HUES6 (cell line): ENCODE results near the gene USP40.

Source experiments
- H3K27ac ChIP-seq: 2 replicates; pipeline ENCODE4 v1.7.0; 2013; ENCODE audit warnings: low read depth, mild to moderate bottlenecking, low read length, inconsistent platforms
- H3K27me3 ChIP-seq: 2 replicates; pipeline ENCODE4 v1.6.1; 2013; ENCODE audit warnings: low read length; ENCODE audit not compliant: control insufficient read depth, insufficient read depth
- H3K36me3 ChIP-seq: 2 replicates; pipeline ENCODE4 v1.6.1; 2013; ENCODE audit warnings: low read length; ENCODE audit not compliant: control insufficient read depth, insufficient read depth
- H3K4me1 ChIP-seq: 2 replicates; pipeline ENCODE4 v1.6.1; 2013; ENCODE audit warnings: low read length; ENCODE audit not compliant: control insufficient read depth, insufficient read depth
- H3K4me3 ChIP-seq: 2 replicates; pipeline ENCODE4 v1.5.1; 2013; ENCODE audit warnings: low read depth, low read length
- H3K9ac ChIP-seq: one replicate; pipeline ENCODE4 v1.6.1; 2013; ENCODE audit warnings: mild to moderate bottlenecking, low read length
- H3K9me3 ChIP-seq: 2 replicates; pipeline ENCODE4 v1.6.1; 2013; ENCODE audit warnings: low read depth, low read length; ENCODE audit not compliant: control insufficient read depth, insufficient read depth

USP40 gene

GRCh38 chr2:233556881-233557736 lies 9.5 kb downstream of the USP40 start:
- H3K27me3 ChIP-seq = no peaks in the 10 kb centered on the region
- H3K4me3 ChIP-seq = no peak overlapping the region
- H3K27ac ChIP-seq = 0 out of 2 replicates have a peak overlapping the region, but pooled peaks have one; percentile 29
- H3K9ac ChIP-seq = no peak overlapping the region
- H3K4me1 ChIP-seq = peaks cover 12% of the 10 kb centered on the region
- no peaks in the 10 kb centered on the region for H3K9me3 ChIP-seq
- no peaks in the 10 kb centered on the region for H3K36me3 ChIP-seq

- no peak overlapping the region for H3K27ac ChIP-seq
- no peaks in the 10 kb centered on the region for H3K9me3 ChIP-seq
- H3K36me3 ChIP-seq = no peaks in the 10 kb centered on the region
- H3K4me1 ChIP-seq = peaks cover 12% of the 10 kb centered on the region
- no peak overlapping the region for H3K4me3 ChIP-seq
- H3K27me3 ChIP-seq = no peaks in the 10 kb centered on the region
- H3K9ac ChIP-seq = no peak overlapping the region
Measured at GRCh38 chr2:233553366-233553765, 13.2 kb downstream of the USP40 start.

- H3K9ac ChIP-seq = no peak overlapping the region
- H3K4me1 ChIP-seq = no peaks in the 10 kb centered on the region
- no peaks in the 10 kb centered on the region for H3K27me3 ChIP-seq
- H3K27ac ChIP-seq = no peak overlapping the region
- H3K36me3 ChIP-seq = no peaks in the 10 kb centered on the region
- no peaks in the 10 kb centered on the region for H3K9me3 ChIP-seq
- no peak overlapping the region for H3K4me3 ChIP-seq
Measured at GRCh38 chr2:233551491-233551890, 15.1 kb downstream of the USP40 start.

GRCh38 chr2:233546774-233547173 lies 19.8 kb downstream of the USP40 start:
- no peaks in the 10 kb centered on the region for H3K27me3 ChIP-seq
- no peaks in the 10 kb centered on the region for H3K9me3 ChIP-seq
- H3K4me1 ChIP-seq = peaks cover 7% of the 10 kb centered on the region
- H3K27ac ChIP-seq = no peak overlapping the region
- H3K36me3 ChIP-seq = no peaks in the 10 kb centered on the region
- H3K9ac ChIP-seq = no peak overlapping the region
- H3K4me3 ChIP-seq = no peak overlapping the region

GRCh38 chr2:233546101-233546500 lies 20.5 kb downstream of the USP40 start:
- H3K4me1 ChIP-seq = peaks cover 7% of the 10 kb centered on the region
- H3K27me3 ChIP-seq = no peaks in the 10 kb centered on the region
- no peaks in the 10 kb centered on the region for H3K36me3 ChIP-seq
- no peaks in the 10 kb centered on the region for H3K9me3 ChIP-seq
- no peak overlapping the region for H3K4me3 ChIP-seq
- H3K9ac ChIP-seq = no peak overlapping the region
- no peak overlapping the region for H3K27ac ChIP-seq

- Histone ChIP-seq H3K9me3 (no peaks in the 10 kb centered on the region), H3K4me1 (peaks cover 7% of the 10 kb centered on the region), H3K36me3 (no peaks in the 10 kb centered on the region), H3K27ac (no peak overlapping the region), H3K9ac (no peak overlapping the region), H3K4me3 (no peak overlapping the region), H3K27me3 (no peaks in the 10 kb centered on the region)
Measured at GRCh38 chr2:233544200-233544610, 22.4 kb downstream of the USP40 start.

- no peak overlapping the region for H3K27ac ChIP-seq
Measured at GRCh38 chr2:233542507-233542906, 24.1 kb downstream of the USP40 start.

GRCh38 chr2:233538741-233539140 lies 27.8 kb downstream of the USP40 start:
- no peak overlapping the region for H3K27ac ChIP-seq

More at GRCh38 chr2:233542507-233542906, 24.1 kb downstream of the USP40 start:
- no peak overlapping the region for H3K4me3 ChIP-seq
- no peaks in the 10 kb centered on the region for H3K27me3 ChIP-seq
- H3K9me3 ChIP-seq = no peaks in the 10 kb centered on the region
- peaks cover 7% of the 10 kb centered on the region for H3K4me1 ChIP-seq
- no peak overlapping the region for H3K9ac ChIP-seq
- H3K36me3 ChIP-seq = no peaks in the 10 kb centered on the region

GRCh38 chr2:233535271-233535670 lies 31.3 kb downstream of the USP40 start:
- Histone ChIP-seq H3K36me3 (no peaks in the 10 kb centered on the region), H3K4me3 (no peak overlapping the region), H3K27me3 (no peaks in the 10 kb centered on the region)

More at GRCh38 chr2:233538741-233539140, 27.8 kb downstream of the USP40 start:
- Histone ChIP-seq H3K4me1 (no peaks in the 10 kb centered on the region), H3K4me3 (no peak overlapping the region), H3K9me3 (no peaks in the 10 kb centered on the region), H3K9ac (no peak overlapping the region), H3K27me3 (no peaks in the 10 kb centered on the region), H3K36me3 (no peaks in the 10 kb centered on the region)

GRCh38 chr2:233532971-233533370 lies 33.6 kb downstream of the USP40 start:
- Histone ChIP-seq H3K4me1 (peaks cover 5% of the 10 kb centered on the region), H3K36me3 (no peaks in the 10 kb centered on the region), H3K27ac (no peak overlapping the region), H3K4me3 (no peak overlapping the region), H3K27me3 (no peaks in the 10 kb centered on the region), H3K9me3 (no peaks in the 10 kb centered on the region), H3K9ac (no peak overlapping the region)

More at GRCh38 chr2:233535271-233535670, 31.3 kb downstream of the USP40 start:
- no peak overlapping the region for H3K27ac ChIP-seq
- no peaks in the 10 kb centered on the region for H3K9me3 ChIP-seq
- no peak overlapping the region for H3K9ac ChIP-seq
- peaks cover 5% of the 10 kb centered on the region for H3K4me1 ChIP-seq

GRCh38 chr2:233531955-233532354 lies 34.6 kb downstream of the USP40 start:
- Histone ChIP-seq H3K36me3 (no peaks in the 10 kb centered on the region), H3K4me1 (peaks cover 5% of the 10 kb centered on the region), H3K4me3 (no peak overlapping the region), H3K9ac (no peak overlapping the region), H3K27ac (no peak overlapping the region), H3K9me3 (no peaks in the 10 kb centered on the region), H3K27me3 (no peaks in the 10 kb centered on the region)
